Skin of body (tissue), 2 donors: Measurements from ENCODE around the gene C1orf159. TPM values are rescaled to one million over a fixed set of nuclear protein-coding genes. Genes with fewer than 3 reads are reported as not detected.
A peak's percentile ranks its signal among the peaks of the same experiment; 100 is the strongest.

ENCODE experiments used
- DNase-seq: peaks from one replicate; lab custom pipeline; 2025; lab: John Stamatoyannopoulos, UW
- total RNA-seq: library from RNA; depleted of rRNA; stranded (reverse); fragments of >200 nt; gene quantifications from one replicate; pipeline ENCODE4 v1.2.3, GENCODE V29; 2014

Gene C1orf159
- total RNA-seq, 1 donor from 2014 or later, result 6.9 TPM

DNA sequence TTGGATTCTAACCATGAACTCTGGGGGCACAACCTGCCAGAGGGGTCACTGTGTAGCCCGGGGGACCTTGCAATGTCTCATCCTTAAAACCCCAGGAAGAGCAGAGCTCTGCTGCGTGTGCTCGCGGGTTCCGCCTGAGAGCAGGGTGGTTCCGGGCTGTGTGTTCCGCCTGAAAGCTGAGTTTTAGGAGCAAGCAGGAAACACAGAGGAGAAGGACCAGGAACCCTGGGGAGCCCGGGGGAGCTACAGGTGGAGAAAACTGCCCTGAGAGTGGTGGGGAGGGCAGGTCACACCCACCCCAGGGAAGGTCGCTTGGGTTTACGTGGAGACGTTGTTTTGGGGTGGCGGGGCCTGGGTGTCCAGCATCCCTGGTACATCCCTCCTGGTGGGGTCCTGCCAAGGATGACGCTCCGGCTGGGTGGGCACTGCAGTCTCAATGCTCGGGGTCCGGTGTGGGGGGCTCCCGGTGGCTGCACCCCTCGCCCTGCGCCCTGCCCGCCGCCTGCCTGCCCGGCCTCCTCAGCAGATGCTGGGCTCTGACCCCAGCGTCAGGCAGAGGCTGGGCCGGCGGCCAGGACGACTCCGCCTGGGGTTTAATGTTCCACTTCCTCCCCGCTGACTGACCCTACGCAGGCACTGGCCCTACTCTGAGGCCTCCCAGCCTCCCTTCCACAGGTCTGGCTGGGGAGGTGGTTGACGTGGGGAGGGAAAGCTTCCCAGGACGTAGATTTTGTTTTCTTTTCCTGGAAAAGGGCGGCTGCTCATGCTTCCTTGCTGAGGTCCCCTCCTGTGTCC, 17.3 kb upstream of the C1orf159 start:
- peak; percentile 33 for DNase-seq

DNA sequence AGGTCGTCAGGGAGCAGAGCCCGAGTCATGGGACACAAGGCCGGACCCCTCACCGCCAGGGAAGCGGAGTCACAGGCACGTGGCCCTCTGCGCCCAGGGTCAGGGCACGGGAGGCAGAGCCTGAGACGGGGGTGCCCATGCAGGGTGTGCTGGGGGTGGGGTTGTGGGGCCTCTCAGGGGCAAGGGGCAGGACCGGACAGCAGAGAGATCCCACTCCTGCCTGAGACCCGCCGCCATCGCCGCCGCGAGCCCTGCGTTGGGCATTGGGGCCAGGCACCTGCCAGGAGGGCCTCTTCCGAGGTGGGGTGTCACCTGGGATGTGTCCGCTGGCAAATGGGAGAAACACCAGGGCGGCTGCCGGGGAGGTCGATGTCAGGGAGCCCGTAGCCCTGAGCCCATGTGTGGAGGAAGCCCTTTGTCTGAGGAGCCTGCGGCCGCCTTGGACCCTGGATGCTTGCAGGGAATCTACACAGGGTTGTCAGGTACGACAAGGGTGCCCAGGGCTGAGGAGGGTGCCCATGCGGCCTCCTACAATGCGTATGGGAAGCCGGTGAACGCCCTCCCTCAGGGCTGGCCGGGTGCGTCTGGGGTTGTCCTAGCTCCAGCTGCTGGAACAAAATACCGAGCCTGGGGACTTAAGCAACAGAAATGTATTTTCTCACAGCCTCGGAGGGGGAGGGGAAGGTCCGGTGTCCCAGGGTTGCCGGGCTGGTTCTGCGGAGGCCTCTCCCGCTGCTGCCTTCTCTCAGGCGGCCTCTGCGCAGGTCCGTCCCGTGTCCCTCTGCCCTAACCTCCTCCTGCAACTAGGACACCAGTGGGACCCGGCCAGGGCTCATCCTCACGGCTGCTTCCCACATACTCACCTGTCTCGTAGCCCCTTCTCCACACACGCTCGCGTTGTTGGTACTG, 16.4 kb upstream of the C1orf159 start:
- DNase-seq, result no peak

DNA sequence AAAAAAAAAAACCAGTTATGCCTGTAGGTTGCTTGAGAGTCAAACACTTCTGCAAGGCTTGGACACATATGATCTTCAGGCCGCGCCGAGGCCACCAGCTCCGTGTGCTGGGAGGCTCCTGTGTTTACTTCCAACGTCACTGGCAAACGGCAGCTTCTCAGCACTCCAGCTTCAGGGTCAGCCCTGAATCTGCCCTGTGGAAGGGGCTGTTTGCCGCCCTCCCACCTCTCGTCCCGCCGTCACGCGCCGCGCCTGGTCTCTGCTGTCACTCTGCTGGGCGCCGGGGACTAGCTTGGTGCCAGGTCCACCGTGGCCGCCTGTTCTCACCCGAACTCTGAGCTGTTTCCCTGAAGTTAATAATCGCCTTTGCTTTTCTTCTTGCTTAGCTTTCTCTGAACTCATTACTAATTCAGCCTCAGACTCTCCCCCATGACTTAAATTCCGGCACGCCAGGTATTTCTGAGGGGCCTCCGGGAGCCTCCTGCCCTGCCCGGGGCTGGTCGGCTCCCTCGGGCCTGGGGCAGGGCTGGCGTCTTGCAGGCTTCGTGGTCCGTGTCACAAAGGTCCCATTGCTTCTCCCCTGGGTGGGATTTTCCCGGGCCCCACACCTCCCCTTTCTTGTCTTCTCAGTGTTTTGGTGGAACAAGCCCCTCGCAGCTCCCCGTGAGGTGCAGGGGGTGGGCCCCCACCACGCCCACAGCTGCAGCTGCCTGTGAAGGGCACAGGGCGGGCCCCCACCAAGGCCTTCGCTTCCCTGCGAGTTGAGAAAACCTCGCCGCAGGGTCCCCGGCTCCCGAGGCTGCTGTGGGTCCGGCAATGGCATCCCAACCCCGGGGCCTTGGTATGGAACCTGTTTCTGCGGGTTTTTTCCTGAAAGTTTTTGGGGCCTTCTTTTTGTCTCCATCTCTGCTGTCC, 14.6 kb upstream of the C1orf159 start:
- no peak for DNase-seq

DNA sequence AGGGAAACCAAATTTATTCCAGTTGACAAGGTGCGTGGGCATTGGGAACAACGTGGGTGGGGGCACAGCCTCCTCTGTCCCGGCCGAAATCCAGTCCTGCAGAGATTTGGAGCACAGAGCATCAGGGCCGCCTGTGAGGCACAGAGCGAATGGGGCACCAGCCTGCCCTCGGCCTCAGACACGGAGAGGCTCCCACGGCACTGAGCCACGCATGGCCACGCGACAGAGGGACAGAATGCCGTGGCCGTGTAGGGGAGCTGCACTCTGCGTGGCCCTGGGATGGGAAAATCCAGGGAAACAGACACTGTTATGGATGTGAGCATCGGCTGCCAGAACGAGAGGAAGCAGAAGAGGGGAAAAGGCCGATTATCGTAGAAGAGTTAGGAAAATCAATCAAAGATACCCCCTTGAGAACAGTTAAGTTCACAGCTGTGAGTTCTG, 13.5 kb upstream of the C1orf159 start:
- peak; percentile 13 for DNase-seq

DNA sequence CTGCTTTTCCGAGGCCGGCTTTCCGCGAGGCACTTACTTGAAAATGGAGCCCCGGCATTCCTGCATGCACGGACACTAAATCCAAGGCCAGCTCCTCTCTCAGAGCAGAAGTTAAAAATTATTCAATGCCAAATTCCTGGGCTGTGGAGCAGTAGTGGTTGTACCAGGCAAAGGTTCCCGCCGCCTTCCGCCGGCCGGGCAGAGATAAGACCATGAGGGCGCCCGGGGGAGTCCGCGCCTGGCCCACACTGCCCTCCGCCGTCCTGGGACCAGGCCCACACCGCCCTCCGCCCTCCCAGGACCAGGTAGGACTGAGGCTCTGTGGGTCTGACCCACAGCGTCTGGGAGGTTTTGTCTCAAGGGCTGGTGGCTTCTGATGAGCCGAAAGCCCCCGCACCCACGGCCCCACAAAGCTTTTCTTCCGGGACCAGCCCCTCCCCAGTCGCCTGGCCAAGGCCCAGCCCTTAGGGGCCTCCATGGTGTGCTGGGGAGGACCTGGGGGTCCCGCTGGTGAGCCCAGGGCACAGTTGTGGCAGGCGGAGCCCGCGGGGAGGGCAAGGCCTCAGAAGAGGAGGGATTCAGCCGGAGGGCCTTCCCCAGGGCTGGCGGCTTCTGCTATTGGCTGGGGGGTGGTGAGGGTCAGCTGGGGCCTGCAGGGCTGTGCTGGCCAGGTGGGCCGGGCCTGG, 12.7 kb upstream of the C1orf159 start:
- no peak for DNase-seq

DNA sequence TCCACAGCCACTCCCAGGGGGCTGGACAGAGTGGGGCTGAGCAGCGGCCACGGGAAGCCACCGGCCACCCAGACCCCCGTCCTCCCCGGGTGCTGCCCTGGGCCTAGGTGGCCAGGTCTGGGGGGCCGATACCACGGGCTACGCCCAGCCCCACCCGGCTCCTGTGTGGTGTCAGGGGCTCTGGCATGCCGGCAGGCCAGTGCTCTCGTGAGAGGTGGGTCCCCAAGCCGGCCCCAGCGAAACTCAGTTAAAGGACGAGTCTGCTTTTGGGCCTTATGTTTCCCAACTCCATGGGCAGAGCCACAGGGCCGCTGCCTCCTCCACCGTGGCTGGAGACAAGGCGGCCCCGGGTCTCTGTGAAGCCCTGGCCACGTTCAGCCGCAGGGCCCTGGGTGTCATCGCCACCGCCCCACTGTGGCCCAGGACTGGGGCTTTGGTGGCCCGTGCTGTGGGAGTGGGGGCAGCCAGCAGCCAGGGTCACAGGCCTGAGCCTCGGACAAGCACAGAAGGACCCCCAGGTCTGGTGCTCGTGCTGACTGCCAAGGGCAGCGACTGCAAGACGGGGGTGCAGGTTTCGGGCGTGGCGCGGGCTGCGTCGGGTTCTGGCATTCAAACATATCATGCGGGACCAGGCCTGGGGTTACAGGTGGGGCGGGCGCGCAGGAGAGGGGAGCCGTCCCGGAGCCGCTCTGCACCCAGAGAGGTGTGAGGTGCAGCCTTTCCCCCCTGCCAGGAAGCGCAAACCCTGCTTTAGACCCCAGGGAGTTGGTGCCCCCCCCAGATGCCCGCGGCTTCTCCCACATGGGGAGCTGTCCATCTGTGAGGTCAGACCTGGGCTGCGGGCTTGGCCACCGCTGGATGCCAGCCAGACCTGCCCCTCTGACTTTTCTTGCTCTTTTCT, 11.9 kb upstream of the C1orf159 start:
- DNase-seq, result no peak

DNA sequence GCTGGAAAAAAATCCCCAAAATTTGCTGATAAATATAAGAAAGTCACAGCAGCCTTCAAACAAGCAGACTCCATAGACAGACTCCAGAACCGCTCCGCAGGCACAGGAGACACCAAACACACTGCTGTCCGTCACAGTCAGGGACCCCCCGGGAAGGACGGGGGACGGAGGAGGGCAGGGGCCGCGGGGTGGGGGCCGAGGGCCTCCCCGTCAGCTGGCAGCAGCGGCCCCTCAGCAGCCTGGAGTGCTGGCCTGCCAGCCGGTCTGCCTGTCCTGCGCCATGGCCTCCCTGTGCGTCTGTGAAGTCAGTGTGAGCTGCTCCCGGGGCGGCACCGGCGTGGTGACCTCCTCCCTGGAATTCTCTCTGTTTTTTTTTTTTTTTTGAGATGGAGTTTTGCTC, 10.1 kb upstream of the C1orf159 start:
- DNase-seq, result no peak

DNA sequence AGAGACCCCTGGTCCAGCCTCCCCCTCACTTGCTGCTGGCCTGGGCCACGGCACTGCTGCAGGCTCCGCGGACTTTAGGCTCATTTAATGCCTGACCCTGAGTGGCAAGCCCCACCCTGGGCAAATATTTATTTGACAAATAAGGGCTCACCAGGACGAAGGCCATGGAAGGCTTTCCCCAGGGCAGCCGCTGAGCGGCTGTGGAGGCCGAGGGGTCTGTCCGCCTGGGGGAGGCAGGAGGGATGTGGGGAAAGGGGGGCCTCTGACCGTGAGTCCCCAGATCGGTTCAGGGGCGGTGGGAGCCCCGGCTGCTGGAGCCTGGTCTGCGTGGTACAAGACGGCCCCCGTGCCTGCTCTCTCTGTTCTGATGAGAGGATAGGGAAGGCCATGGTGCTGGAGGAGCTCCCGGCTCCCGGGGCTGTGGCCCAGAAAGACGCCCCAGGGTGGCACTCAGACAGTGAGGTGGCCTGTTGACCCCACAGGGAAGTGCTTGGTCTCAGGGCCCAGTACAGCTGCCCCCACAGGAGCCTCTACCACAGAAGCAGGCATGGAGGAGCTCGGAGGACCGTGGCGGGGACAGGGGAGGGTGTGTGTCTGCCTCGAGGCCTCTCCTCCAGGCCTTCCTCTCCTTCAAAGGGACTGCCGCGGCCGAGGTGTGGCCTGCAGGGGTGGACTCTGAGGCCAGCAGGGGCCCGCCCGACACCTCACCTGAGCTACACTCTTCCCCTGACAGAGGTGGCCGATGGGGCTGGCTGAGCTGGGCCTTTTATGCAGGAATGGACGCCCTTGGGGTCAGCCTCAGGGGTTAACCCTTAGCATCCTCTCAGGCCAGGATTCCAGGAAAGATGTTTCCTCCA, 9.1 kb upstream of the C1orf159 start:
- no peak for DNase-seq

DNA sequence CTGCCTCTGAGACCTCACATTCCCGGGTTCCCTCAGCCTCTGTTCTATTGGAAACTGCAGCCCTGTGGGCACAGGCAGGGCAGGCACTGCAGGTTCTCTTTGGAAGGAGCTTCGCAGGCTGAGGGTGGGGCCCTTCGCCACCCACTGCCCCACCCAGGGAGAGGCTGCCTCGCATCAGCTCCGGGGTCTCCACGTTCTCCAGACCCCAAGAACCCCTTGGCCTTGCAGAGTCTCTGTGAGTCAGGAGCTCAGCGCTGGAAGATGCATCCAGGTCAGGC, 8.6 kb upstream of the C1orf159 start:
- DNase-seq, result no peak

DNA sequence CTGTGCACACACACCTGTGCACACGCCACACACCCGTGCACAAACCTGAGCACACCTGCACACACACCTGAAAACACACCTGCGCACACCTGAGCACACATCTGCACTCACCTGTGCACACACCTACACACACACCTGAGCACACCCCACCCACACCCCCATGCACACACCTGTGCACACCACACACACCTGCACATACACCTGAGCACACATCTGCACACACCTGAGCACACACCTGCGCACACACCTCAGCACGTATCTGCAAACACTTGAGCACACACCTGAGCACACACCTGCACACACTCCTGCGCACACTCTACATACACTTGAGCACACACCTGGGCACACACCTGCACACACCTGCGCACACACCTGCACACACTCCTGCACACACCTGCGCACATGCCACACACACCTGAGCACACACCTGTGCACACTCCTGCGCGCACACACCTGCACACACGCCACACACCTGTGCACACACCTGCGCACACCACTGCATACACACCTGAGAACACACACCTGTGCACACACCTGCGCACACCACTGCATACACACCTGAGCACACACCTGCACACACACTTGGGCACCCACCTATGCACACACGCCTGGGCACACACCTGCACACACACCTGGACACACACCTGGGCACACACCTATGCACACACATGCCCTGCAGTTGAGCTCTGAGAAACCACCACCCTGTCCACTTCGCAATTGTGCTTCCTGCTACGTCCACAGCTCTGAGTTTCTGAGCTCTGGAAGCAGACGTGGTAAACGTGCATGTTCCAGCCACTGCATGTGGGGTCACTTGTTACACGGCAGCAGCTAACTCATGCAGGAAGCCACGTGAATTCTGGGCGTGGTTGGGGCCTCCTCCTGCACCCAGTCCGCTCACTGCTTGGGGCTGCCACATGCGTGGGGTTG, 8.0 kb upstream of the C1orf159 start:
- peak; percentile 52 for DNase-seq

DNA sequence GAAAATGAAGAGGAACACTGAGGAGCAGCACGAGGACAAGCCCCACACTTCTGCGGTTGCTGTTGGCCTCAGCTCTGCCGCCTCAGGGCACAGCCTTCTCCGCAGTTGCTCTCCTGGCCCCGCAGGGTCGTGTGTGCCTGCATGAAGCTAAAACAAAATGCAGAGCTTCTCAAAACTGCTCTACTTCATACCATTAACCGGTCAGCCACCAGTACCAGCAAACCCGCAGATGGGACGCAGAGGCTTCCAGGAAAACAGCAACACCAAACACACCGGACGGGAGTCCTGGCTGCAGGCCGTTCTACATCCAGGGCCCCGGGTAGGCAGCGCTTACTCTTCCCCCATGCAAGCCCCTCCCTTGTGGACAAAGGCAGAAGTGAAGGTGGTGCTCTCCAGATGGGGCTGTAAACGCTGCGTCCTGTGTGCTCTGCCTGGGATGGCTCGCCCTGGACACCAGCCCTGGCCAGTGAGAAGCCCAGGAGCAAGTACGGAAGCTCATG, 7.1 kb upstream of the C1orf159 start:
- no peak for DNase-seq

DNA sequence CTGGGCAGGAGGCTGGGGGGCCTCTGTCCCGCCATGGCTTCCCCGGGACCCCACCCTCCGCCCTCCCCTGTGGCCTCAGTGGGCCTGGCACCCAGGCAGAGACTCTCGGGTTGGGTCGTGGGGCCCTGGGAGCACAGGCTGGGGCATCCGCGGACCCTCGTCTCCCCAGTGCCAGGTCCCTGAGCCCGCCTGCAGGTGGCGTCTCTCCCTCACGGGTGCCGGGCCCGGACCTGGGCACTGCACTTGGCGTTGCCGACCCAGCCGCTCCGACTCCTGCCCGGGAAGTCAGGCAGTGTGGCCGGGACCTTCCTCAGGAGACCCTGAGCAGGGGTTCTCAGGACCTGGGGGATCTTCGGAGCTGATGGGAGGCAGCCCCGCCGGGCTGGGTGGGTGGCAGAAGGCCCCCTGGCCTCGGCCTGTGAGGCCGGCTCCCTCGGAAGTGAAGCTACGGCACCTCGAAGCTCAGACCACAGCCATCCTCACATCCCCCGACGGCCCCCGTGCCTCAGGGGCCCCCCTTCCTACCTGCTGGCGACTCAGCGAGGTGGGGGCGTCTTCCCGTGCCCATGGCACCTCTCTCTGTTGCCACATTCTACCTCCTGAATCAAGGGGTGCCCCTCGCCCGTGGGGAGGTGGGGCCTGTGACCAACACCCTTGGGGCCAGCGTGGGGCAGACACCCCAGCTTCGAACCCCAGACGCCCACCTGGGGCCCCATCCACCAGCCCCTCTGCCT, 6.4 kb upstream of the C1orf159 start:
- peak; percentile 46 for DNase-seq

DNA sequence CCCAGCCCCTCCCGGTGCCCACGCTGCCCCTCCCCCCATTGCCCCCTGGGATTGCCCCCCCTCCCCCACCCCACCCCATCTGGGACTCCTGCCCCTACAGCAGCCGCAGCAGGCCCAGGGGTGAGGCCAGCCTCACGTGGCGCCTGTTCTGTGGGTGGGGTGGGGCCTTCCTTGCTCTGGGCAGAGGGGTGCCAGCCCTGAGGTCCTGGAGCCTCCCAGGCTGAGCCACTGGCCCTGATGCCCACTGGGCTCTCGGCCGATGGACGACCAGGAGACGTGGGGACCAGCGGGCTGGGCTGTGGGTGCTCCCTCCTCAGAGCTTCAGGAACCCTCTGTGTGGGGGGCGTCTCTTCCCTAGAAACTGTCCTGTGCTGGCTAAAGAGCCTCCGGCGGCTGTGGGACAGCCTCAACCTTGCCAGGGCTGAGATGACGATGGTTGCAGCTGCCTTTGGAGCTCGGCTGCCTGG, 5.8 kb upstream of the C1orf159 start:
- DNase-seq, result no peak

DNA sequence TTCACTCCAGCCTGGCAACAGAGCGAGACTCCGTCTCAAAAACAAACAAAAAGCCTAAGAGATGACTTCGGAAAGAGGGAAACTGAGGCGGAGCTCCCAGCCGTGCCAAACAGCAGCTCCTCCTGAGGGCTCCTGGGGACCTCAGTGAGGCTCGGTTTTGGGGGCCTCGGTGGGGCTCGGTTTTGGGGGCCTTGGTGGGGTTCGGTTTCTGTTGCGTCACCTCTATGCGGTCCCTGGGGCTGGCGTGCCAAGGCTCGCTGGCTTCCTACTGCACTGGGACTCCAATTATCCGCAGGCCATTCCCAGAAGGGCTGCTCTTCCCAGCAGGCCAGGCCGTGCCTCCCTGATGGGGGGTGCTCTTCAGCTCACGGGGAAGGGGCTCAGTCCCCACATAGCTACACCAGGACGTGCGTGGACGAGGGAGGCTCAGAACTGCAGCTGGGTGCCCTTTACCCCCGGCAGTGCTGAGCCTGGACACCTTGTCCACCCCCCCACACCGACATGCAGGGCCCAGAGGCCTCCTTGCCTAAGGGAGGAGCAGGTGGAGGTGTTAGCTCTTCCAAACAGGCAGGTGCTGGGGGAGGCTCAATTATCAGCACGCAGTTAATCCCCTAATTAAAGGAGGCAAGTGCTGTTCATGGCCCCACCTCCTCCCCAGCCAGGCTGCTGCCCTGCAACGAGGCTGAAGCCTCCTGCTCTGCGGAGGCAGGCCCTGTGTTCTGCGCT, 5.1 kb upstream of the C1orf159 start:
- no peak for DNase-seq

DNA sequence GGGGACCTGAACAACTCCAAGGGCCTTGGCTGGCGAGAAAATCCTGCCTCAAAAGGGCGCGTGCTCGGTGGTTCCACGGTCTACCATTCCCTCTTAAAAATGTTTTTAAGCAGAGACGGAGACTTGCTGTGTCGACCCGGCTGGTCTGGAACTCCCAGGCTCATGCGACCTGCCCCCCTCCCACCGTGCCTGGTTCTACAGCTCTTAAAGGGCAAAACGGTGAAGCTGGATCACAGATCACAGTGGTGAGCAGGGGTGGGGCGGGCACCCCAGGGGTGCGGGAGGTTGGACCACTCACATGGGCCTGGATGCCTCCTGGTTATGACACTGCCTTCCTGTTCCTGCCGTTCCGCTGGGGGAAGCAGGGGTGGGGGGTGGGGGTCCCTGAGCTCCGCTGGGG, 4.2 kb upstream of the C1orf159 start:
- no peak for DNase-seq

DNA sequence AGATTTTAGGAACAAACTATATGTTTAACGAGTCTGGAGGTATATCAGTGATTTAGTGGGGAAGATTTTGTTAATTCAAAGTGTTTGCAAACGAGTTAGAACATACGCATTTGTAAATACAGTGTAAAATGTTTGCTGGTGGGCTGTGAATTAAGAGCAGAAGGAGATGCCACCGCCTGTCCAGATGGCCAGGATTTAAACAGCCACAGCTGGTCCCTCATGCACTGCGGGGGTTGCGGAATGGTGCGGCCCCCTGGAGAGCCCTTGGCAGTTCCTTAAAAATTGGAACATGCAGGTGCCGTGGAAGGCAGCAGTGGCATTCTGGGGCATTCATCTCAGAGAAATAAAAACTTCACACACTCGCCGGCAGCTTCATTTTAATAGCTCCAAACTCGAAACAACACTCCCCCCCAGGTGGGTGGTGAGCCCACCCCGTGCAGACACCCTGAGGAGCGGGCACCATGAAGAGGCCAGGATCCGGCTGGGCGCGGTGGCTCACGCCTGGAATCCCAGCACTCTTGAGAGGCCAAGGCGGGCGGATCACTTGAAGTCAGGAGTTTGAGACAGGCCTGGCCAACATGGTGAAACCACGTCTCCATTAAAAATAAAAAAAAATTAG, 3.5 kb upstream of the C1orf159 start:
- DNase-seq, result no peak
